ENCODE measurements around the gene SLC1A7. TPM values are rescaled to one million over a fixed set of nuclear protein-coding genes. Genes with fewer than 3 reads are reported as not detected.
A peak's percentile ranks its signal among the peaks of the same experiment; 100 is the strongest.

Gene SLC1A7
- total and polyA plus RNA-seq, 4 donors, result 0.21 to 0.67 (median 0.43) TPM

DNA sequence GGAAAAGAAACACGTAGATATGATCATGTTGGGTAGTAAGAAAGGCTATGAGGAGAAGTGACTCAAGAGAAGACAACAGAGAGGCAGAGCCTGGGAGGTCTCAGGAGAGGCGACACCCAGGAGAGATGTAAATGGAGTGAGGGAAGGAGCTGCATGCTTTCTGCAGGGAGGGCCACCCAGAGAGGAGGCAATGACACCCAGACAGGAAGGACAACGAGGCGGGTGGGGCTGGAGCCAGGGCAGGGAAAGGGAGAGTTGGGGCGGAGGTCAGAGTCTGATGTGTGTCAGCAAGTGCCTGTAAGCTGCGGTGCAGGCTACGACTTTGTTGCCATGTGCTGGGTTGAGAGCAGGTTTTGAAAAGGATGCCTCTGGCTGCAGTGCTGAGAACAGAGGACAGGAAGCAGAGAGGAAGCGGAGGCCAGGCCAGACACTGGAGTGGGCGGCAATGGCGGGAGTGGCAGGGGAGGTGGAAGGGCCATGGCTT is 31.3 kb downstream of the SLC1A7 start:
- no peaks in the 10 kb centered on the region for H3K9me3 ChIP-seq (ENCODE audit: control insufficient read depth in 4 of 4, low read length in 3 of 4)
- peaks cover 0 to 15% (median 11%) of the 10 kb centered on the region in 4 donors for H3K4me1 ChIP-seq (ENCODE audit: control insufficient read depth in 4 of 4, insufficient read depth in 4 of 4, low read length in 3 of 4)
- peak; percentile 51 for DNase-seq (ENCODE audit: low spot score)
- TF ChIP-seq RXRA (IDR thresholded peaks at IDR 0.05) (peak; percentile 39 to 59), YY1 (IDR thresholded peaks at IDR 0.05) (no peak), NR2F2 (IDR thresholded peaks at IDR 0.05) (peak; percentile 63), RAD21 (IDR thresholded peaks at IDR 0.05) (peak in 1 of 2 donors; percentile 32), SP1 (IDR thresholded peaks at IDR 0.05) (peak; percentile 57), HNF4G (IDR thresholded peaks at IDR 0.05) (no peak), HNF4A (conservative IDR thresholded peaks at IDR 0.05) (peak in 1 of 2 donors; percentile 64)
- TF ChIP-seq, protein P1, sequence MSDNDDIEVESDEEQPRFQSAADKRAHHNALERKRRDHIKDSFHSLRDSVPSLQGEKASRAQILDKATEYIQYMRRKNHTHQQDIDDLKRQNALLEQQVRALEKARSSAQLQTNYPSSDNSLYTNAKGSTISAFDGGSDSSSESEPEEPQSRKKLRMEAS (IDR thresholded peaks at IDR 0.05), result no peak
- TF ChIP-seq, protein P2, sequence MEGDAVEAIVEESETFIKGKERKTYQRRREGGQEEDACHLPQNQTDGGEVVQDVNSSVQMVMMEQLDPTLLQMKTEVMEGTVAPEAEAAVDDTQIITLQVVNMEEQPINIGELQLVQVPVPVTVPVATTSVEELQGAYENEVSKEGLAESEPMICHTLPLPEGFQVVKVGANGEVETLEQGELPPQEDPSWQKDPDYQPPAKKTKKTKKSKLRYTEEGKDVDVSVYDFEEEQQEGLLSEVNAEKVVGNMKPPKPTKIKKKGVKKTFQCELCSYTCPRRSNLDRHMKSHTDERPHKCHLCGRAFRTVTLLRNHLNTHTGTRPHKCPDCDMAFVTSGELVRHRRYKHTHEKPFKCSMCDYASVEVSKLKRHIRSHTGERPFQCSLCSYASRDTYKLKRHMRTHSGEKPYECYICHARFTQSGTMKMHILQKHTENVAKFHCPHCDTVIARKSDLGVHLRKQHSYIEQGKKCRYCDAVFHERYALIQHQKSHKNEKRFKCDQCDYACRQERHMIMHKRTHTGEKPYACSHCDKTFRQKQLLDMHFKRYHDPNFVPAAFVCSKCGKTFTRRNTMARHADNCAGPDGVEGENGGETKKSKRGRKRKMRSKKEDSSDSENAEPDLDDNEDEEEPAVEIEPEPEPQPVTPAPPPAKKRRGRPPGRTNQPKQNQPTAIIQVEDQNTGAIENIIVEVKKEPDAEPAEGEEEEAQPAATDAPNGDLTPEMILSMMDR (IDR thresholded peaks at IDR 0.05; ENCODE audit: low read depth, low read length, missing input control), result no peak
- H3K9ac ChIP-seq (ENCODE audit: low read depth in 1 of 2, low read length in 2 of 2), result no peak overlapping the region
- H3K36me3 ChIP-seq (ENCODE audit: control insufficient read depth in 4 of 4, insufficient read depth in 3 of 4, low read depth in 1 of 4, low read length in 3 of 4), result no peaks in the 10 kb centered on the region
- 54% methylated on average over 10 of the region's 10 CpGs for WGBS
- peak overlapping the region in 1 of 2 donors; percentile 19 for H3K27ac ChIP-seq (ENCODE audit: low read depth in 1 of 2, low read length in 2 of 2)
- H3K4me3 ChIP-seq (ENCODE audit: low read depth in 1 of 3, low read length in 3 of 3), result no peak overlapping the region
- H3K27me3 ChIP-seq (ENCODE audit: control insufficient read depth in 4 of 4, insufficient read depth in 4 of 4, low read length in 3 of 4), result no peaks in the 10 kb centered on the region

DNA sequence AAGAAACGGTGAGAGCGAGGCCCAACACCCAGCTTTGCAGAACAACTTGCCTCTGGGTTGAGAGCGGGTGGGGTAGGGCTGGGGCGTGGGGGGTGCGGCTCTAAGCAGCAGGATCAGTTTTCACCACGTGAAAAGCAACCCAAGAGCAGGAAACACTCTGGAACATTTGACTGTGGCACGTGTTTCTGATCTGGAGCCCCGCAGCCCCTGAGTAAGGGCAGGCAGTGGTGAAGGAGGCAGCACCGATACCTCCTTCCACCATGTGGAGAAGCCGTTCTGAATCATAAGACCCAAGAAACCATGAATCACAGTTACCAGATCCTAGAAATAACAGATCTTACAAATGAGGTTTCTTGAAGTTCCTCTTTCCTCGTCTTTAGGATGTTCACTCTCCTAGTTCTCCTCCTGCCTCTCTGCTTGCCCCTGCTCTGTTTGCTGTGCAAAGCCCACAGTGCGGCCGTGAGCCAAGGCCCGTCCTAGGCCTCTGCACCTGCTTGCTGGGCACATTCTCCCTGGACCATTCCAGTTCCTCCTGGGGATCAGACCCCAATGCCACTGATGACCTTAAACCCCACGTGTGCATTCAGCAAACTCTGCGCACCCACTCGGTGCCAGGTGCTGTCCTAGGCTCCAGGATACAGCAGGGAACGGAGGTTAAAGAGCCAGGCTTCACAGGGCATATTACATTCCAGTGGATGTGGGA is 31.9 kb downstream of the SLC1A7 start:
- DNase-seq (ENCODE audit: low spot score), result no peak
- no peaks in the 10 kb centered on the region for H3K36me3 ChIP-seq (ENCODE audit: control insufficient read depth in 4 of 4, insufficient read depth in 3 of 4, low read depth in 1 of 4, low read length in 3 of 4)
- TF ChIP-seq YY1 (IDR thresholded peaks at IDR 0.05), result no peak
- no peak for TF ChIP-seq FOXA1 (IDR thresholded peaks at IDR 0.05)
- TF ChIP-seq, protein P3, sequence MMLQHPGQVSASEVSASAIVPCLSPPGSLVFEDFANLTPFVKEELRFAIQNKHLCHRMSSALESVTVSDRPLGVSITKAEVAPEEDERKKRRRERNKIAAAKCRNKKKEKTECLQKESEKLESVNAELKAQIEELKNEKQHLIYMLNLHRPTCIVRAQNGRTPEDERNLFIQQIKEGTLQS (IDR thresholded peaks at IDR 0.05), result no peak
- TF ChIP-seq EGR1 (IDR thresholded peaks at IDR 0.05; ENCODE audit: low read depth in 2 of 2), result no peak
- TF ChIP-seq SP1 (IDR thresholded peaks at IDR 0.05), result no peak
- TF ChIP-seq RXRA (IDR thresholded peaks at IDR 0.05), result no peak
- no peak for TF ChIP-seq HNF4A (conservative IDR thresholded peaks at IDR 0.05)
- no peak for TF ChIP-seq TAF1 (conservative IDR thresholded peaks at IDR 0.05)
- TF ChIP-seq JUND (IDR thresholded peaks at IDR 0.05), result no peak
- no peak for TF ChIP-seq GABPA (IDR thresholded peaks at IDR 0.05 in 1 of 2, conservative IDR thresholded peaks at IDR 0.05 in 1 of 2)
- TF ChIP-seq, protein P4, sequence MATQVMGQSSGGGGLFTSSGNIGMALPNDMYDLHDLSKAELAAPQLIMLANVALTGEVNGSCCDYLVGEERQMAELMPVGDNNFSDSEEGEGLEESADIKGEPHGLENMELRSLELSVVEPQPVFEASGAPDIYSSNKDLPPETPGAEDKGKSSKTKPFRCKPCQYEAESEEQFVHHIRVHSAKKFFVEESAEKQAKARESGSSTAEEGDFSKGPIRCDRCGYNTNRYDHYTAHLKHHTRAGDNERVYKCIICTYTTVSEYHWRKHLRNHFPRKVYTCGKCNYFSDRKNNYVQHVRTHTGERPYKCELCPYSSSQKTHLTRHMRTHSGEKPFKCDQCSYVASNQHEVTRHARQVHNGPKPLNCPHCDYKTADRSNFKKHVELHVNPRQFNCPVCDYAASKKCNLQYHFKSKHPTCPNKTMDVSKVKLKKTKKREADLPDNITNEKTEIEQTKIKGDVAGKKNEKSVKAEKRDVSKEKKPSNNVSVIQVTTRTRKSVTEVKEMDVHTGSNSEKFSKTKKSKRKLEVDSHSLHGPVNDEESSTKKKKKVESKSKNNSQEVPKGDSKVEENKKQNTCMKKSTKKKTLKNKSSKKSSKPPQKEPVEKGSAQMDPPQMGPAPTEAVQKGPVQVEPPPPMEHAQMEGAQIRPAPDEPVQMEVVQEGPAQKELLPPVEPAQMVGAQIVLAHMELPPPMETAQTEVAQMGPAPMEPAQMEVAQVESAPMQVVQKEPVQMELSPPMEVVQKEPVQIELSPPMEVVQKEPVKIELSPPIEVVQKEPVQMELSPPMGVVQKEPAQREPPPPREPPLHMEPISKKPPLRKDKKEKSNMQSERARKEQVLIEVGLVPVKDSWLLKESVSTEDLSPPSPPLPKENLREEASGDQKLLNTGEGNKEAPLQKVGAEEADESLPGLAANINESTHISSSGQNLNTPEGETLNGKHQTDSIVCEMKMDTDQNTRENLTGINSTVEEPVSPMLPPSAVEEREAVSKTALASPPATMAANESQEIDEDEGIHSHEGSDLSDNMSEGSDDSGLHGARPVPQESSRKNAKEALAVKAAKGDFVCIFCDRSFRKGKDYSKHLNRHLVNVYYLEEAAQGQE (IDR thresholded peaks at IDR 0.05), result no peak
- TF ChIP-seq HNF4G (IDR thresholded peaks at IDR 0.05), result no peak
- TF ChIP-seq, protein P1 (IDR thresholded peaks at IDR 0.05), result no peak
- TF ChIP-seq, protein P5, sequence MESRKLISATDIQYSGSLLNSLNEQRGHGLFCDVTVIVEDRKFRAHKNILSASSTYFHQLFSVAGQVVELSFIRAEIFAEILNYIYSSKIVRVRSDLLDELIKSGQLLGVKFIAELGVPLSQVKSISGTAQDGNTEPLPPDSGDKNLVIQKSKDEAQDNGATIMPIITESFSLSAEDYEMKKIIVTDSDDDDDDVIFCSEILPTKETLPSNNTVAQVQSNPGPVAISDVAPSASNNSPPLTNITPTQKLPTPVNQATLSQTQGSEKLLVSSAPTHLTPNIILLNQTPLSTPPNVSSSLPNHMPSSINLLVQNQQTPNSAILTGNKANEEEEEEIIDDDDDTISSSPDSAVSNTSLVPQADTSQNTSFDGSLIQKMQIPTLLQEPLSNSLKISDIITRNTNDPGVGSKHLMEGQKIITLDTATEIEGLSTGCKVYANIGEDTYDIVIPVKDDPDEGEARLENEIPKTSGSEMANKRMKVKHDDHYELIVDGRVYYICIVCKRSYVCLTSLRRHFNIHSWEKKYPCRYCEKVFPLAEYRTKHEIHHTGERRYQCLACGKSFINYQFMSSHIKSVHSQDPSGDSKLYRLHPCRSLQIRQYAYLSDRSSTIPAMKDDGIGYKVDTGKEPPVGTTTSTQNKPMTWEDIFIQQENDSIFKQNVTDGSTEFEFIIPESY (IDR thresholded peaks at IDR 0.05), result no peak
- TF ChIP-seq NR2F2 (IDR thresholded peaks at IDR 0.05), result no peak
- TF ChIP-seq, protein P2 (IDR thresholded peaks at IDR 0.05; ENCODE audit: low read depth, low read length, missing input control), result no peak
- no peak for TF ChIP-seq RAD21 (IDR thresholded peaks at IDR 0.05)
- TF ChIP-seq FOXA2 (IDR thresholded peaks at IDR 0.05), result no peak
- no peaks in the 10 kb centered on the region for H3K27me3 ChIP-seq (ENCODE audit: control insufficient read depth in 4 of 4, insufficient read depth in 4 of 4, low read length in 3 of 4)
- WGBS, result 80% methylated on average over 18 of the region's 18 CpGs
- no peak overlapping the region for H3K4me3 ChIP-seq (ENCODE audit: low read depth in 1 of 3, low read length in 3 of 3)
- H3K4me1 ChIP-seq (ENCODE audit: control insufficient read depth in 4 of 4, insufficient read depth in 4 of 4, low read length in 3 of 4), result peaks cover 0 to 15% (median 11%) of the 10 kb centered on the region in 4 donors
- peak overlapping the region in 1 of 2 donors; percentile 19 for H3K27ac ChIP-seq (ENCODE audit: low read depth in 1 of 2, low read length in 2 of 2)
- H3K9ac ChIP-seq (ENCODE audit: low read depth in 1 of 2, low read length in 2 of 2), result no peak overlapping the region
- H3K9me3 ChIP-seq (ENCODE audit: control insufficient read depth in 4 of 4, low read length in 3 of 4), result no peaks in the 10 kb centered on the region
